Activated CD8-positive, alpha-beta memory T cell treated with anti-CD3 and anti-CD28 coated beads for 48 hours (primary cell): Measurements from ENCODE around the gene PDE11A.

Experiments used
- DNase-seq, 3 experiments: peaks; one replicate each; pipeline ENCODE4 v3.0.0-alpha.2; 2020; ENCODE audit warnings: low read depth in 2 of 3, low spot score in 2 of 3

Gene PDE11A

DNA sequence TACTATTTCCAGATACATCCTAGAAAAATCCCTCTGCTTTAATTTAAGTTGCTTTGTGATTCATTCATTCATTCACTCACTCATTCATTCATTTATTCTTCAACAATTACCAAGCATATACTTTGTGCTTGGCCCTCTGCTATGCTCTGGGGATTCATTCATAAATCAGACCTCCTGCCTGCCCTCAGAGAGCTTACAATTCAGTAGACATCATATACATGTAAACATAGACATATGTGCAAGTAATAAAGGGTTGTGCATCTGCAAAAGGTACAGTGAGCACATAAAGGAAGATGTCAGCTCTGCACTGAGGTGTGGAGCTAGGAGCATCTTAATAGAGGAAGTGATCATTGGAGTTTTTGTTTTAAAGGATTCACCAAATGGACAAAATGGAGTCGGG is 490.6 kb downstream of the PDE11A start:
- no peak for DNase-seq

DNA sequence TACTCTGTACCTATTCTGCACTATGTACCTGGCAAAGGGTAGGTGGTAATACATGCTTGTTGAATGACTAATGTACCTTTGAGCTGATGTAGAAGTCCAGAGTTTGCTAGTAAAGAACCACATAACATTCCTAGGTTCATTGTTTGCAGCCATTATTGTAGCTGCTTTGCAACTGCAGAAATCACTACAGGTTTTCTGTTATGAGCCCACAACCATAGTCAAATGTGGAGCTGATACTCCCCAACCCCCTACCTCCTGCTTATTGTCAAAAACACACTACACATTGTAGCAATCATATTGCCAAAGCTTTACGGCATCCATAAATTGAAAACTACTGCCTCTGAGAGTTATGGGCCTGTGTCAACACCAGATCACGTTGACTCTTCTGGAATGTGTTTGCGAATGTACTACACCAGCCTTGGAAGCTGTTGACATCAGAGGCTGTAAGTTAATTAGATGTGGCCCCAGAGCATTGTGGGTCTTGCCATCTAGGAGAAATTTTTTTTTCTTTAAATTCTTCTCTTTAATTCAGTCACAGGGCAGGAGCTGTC is 493.0 kb downstream of the PDE11A start:
- DNase-seq, result no peak

DNA sequence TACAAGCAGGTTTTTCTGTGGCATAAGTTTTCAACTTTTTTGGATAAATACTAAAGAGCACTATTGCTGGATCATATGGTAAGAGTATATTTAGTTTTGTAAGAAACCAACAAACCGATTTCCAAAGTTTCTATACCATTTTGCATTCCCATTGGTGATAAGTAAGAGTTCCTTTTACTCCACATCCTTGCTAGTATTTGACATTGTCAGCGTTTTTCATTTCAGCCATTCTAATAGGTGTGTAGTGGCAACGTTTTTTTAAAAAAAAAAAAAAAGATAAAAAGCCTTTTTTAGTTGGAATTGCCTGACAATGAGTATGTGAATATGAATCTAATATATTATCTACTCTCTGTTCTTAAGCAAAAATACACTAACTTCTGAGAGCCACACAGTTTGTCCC is 494.1 kb downstream of the PDE11A start:
- no peak for DNase-seq

DNA sequence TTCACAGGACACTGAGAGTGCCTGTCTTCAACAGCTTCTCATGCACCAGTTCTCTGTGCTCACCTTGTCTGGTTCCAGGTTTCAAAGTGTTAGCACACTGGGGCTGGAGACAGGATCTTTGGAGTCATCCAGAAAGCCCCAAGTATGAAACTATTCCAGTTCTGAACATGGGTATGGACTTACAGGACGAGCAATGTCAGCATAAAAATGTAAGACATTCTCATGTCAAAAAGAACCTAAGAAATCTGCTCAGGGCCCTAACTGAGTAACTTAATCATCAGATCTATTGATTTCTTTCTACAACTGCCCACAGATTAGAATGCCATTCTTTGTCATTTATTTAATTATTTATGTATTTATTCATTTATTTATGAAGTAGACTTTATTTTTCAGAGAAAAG is 495.5 kb downstream of the PDE11A start:
- no peak for DNase-seq

DNA sequence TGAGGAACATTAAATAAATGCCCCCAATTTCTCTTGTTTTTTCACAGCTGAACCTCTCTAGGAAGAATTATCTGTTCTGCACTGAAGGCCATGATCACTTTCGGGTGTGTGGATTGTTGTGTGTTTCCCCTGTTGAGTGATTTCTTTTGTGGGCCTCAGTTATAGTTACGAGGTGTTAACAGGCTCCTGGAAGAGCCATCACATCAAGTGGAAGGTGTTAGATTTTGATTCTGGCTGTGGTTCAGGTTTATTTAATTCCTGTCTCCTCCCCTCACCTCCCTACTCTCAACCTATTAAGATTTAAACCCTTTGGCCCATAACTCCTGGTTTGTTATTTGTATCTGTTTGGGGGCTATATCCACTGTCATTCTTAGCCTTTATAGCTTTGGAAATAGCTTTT is 497.2 kb downstream of the PDE11A start:
- DNase-seq, result no peak

DNA sequence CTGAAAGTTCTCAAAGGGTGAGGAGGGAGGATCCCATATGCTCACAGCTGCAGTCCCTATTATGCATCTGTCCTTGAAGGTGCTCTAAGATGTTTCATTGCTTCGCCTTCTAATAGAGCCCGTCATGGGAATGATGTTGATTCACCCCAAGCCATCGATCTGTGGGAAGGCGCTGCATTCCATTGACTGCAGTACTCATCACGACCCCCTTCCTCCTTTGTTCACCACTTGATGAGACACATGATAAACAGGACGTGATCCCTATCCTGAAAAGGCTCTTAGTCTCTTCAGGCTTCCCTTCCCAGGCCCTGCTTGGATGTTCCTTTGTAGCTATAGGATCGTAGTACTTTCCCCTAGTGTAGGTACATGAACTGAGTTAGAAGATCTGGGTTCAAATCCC is 498.2 kb downstream of the PDE11A start:
- DNase-seq, result no peak
